SK-N-SH (cell line): ENCODE measurements around the gene XRN2. TPM values are rescaled to one million over a fixed set of nuclear protein-coding genes. Genes with fewer than 3 reads are reported as not detected.

Experiments
- CTCF ChIA-PET: fragments of 300-600, 350-600 bp; formaldehyde crosslinking; extraction: SDS; loops from one replicate; lab custom pipeline; 2021; lab: Yijun Ruan, JAX
- POLR2A ChIA-PET: fragments of 350-600 bp; sonication (Branson Sonifier 250); formaldehyde crosslinking; extraction: SDS; loops from one replicate; lab custom pipeline; 2020; ENCODE audit warnings: antibody characterized with exemption, inconsistent platforms; lab: Yijun Ruan, JAX
- DNase-seq: peaks from one replicate; pipeline ENCODE4 v3.0.0; 2012
- H2AFZ ChIP-seq: fragments of 200-600 bp; sonication (generic); 2 replicates; pipeline ENCODE4 v1.8.1; 2016; ENCODE audit warnings: antibody characterized with exemption, mild to moderate bottlenecking, low read depth
- H3F3A ChIP-seq: fragments of 200-600 bp; sonication (generic); replicated peaks from 2 replicates; pipeline ENCODE3; 2016; ENCODE audit warnings: antibody characterized with exemption, mild to moderate bottlenecking; ENCODE audit not compliant: insufficient read depth
- H3K27ac ChIP-seq, 2 experiments: fragments of 200-500 bp in 1 of 2; fragments of 200-600 bp in 1 of 2; sonication (Bioruptor generic) in 1 of 2; sonication (generic), shearing (Covaris generic) in 1 of 2; 2 replicates each; pipeline versions ENCODE4 v1.5.1 to v1.6.1; 2014 to 2016; ENCODE audit warnings: low read depth in 2 of 2, inconsistent platforms in 1 of 2, low read length in 1 of 2, mild to moderate bottlenecking in 1 of 2, mixed read lengths in 1 of 2
- H3K27me3 ChIP-seq: fragments of 200-600 bp; sonication (generic), shearing (Covaris generic); 2 replicates; pipeline ENCODE4 v1.6.1; 2016; ENCODE audit warnings: mixed run types; ENCODE audit not compliant: insufficient read depth
- H3K36me3 ChIP-seq, 2 experiments: fragments of 200-500 bp in 1 of 2; fragments of 200-600 bp in 1 of 2; sonication (Bioruptor generic) in 1 of 2; sonication (generic) in 1 of 2; replicated peaks in 1 of 2; 2 replicates each; pipeline versions ENCODE3 to v1.5.1; 2014 to 2016; ENCODE audit warnings: low read length in 1 of 2, mild to moderate bottlenecking in 1 of 2; ENCODE audit not compliant: insufficient read depth in 2 of 2, control insufficient read depth in 1 of 2
- H3K4me1 ChIP-seq, 2 experiments: fragments of 200-500 bp in 1 of 2; fragments of 200-600 bp in 1 of 2; sonication (Bioruptor generic) in 1 of 2; sonication (generic), shearing (Covaris generic) in 1 of 2; 2 replicates each; pipeline versions ENCODE4 v1.5.1 to v1.6.1; 2014 to 2016; ENCODE audit warnings: low read depth in 1 of 2, low read length in 1 of 2, mixed run types in 1 of 2; ENCODE audit not compliant: insufficient read depth in 2 of 2, control insufficient read depth in 1 of 2
- H3K4me2 ChIP-seq: fragments of 200-600 bp; sonication (generic), shearing (Covaris generic); 2 replicates; pipeline ENCODE4 v1.6.1; 2017; ENCODE audit warnings: mixed run types
- H3K4me3 ChIP-seq, 2 experiments: fragments of 200-500 bp in 1 of 2; fragments of 200-600 bp in 1 of 2; sonication (Bioruptor generic) in 1 of 2; sonication (generic), shearing (Covaris generic) in 1 of 2; 2 replicates each; pipeline versions ENCODE4 v1.5.1 to v1.8.1; 2014 to 2016; ENCODE audit warnings: low read depth in 2 of 2, inconsistent platforms in 1 of 2, low read length in 1 of 2, mild to moderate bottlenecking in 1 of 2, mixed read lengths in 1 of 2, moderate library complexity in 1 of 2
- H3K79me2 ChIP-seq: fragments of 200-600 bp; sonication (generic); 2 replicates; pipeline ENCODE4 v1.8.1; 2017; ENCODE audit warnings: mild to moderate bottlenecking; ENCODE audit not compliant: insufficient read depth
- H3K9ac ChIP-seq: fragments of 200-600 bp; sonication (generic); 2 replicates; pipeline ENCODE4 v1.6.1; 2017; ENCODE audit warnings: mixed run types
- H3K9me2 ChIP-seq: fragments of 200-600 bp; sonication (generic); 2 replicates; pipeline ENCODE4 v1.6.1; 2017; ENCODE audit warnings: mixed run types
- H3K9me3 ChIP-seq: fragments of 200-600 bp; sonication (generic); 2 replicates; pipeline ENCODE4 v1.6.1; 2017; ENCODE audit warnings: mixed run types, mild to moderate bottlenecking, moderate library complexity
- H4K20me1 ChIP-seq: fragments of 200-600 bp; sonication (generic); 2 replicates; pipeline ENCODE4 v1.6.1; 2017; ENCODE audit warnings: mild to moderate bottlenecking, mixed run types; ENCODE audit not compliant: insufficient read depth
- CTCF ChIP-seq: fragments of 200-600 bp; sonication (generic); IDR thresholded peaks from 2 replicates; pipeline ENCODE4 v1.6.1; 2017; ENCODE audit warnings: antibody characterized with exemption, mild to moderate bottlenecking, moderate library complexity
- FOSL2 ChIP-seq: IDR thresholded peaks from 2 replicates; pipeline ENCODE4 v1.4.0; 2012; ENCODE audit warnings: low read depth, mild to moderate bottlenecking, moderate library complexity, borderline replicate concordance
- GATA2 ChIP-seq: sonication (generic); formaldehyde crosslinking; IDR thresholded peaks from 2 replicates; pipeline ENCODE4 v1.5.0; 2020; ENCODE audit warnings: mild to moderate bottlenecking, missing genetic modification reagents
- IRF3 ChIP-seq: fragments of 150-350 bp; IDR thresholded peaks from 2 replicates; pipeline ENCODE4 v1.6.1; 2016; ENCODE audit warnings: mild to moderate bottlenecking, low read depth, low read length
- MAX ChIP-seq: IDR thresholded peaks from 2 replicates; pipeline ENCODE4 v1.4.0; 2012; ENCODE audit warnings: low read depth
- MXI1 ChIP-seq: IDR thresholded peaks from 2 replicates; pipeline ENCODE4 v1.6.1; 2012; ENCODE audit warnings: mild to moderate bottlenecking, low read depth, low read length, improper control_type of control experiment
- NRF1 ChIP-seq: IDR thresholded peaks from 2 replicates; pipeline ENCODE4 v1.6.1; 2012; ENCODE audit warnings: low read depth, mild to moderate bottlenecking, low read length
- PBX3 ChIP-seq: IDR thresholded peaks from 2 replicates; pipeline ENCODE4; 2012
- RAD21 ChIP-seq: IDR thresholded peaks from 2 replicates; pipeline ENCODE4 v1.6.1; 2012; ENCODE audit warnings: mild to moderate bottlenecking, low read length
- RCOR1 ChIP-seq: fragments of 150-350 bp; IDR thresholded peaks from 2 replicates; pipeline ENCODE4 v1.6.1; 2017; ENCODE audit warnings: antibody characterized with exemption, low read length
- RXRA ChIP-seq: IDR thresholded peaks from 2 replicates; pipeline ENCODE4 v1.4.0; 2012; ENCODE audit warnings: low read depth, mild to moderate bottlenecking, borderline replicate concordance
- SIN3A ChIP-seq: IDR thresholded peaks from 2 replicates; pipeline ENCODE4 v1.6.1; 2012; ENCODE audit warnings: low read depth, mild to moderate bottlenecking, low read length, moderate library complexity, borderline replicate concordance
- WGBS: methylation state at CpG from one replicate; pipeline ENCODE4 v1.1.6; 2017; ENCODE audit warnings: low lambda C conversion rate; 5-methylcytosine and 5-hydroxymethylcytosine counted together
- polyA plus RNA-seq, 3 experiments: library from polyadenylated mRNA; depleted of rRNA; stranded (reverse); fragments of >200 nt; gene quantifications; 2 replicates each; pipeline ENCODE4 v1.2.3, GENCODE V29; 2012

XRN2 gene
- polyA plus RNA-seq, 1 of the 3 experiments (the other 2 are of a cell fraction), result 44.5 TPM

GRCh38 chr20:21315138-21315537 lies 12.0 kb downstream of the XRN2 start:
- Histone ChIP-seq H2AFZ (no peak overlapping the region), H3K9me2 (no peaks in the 10 kb centered on the region; the same call in 1 of the 2 replicates), H3K4me2 (no peak overlapping the region), H3K9ac (no peak overlapping the region), H3K4me1 (peaks cover 0 to 4% of the 10 kb centered on the region in 2 experiments; a peak in 3 of 4 replicates), H3K9me3 (no peaks in the 10 kb centered on the region), H3K27ac (no peak overlapping the region), H3F3A (peaks cover 12% of the 10 kb centered on the region), H3K79me2 (peaks cover 100% of the 10 kb centered on the region), H4K20me1 (peaks cover 99% of the 10 kb centered on the region), H3K4me3 (no peak overlapping the region), H3K36me3 (peaks cover 0 to 7% of the 10 kb centered on the region in 2 experiments), H3K27me3 (no peaks in the 10 kb centered on the region)
- TF ChIP-seq MXI1 (no peak), FOSL2 (no peak), PBX3 (no peak), RXRA (no peak), RAD21 (no peak), CTCF (no peak), IRF3 (no peak), GATA2 (no peak), RCOR1 (no peak), MAX (no peak), NRF1 (no peak), SIN3A (no peak)
- CTCF ChIA-PET, result no interaction called here
- POLR2A ChIA-PET, result no interaction called here
- no peak for DNase-seq
- 90% methylated on average over 4 of the region's 4 CpGs for WGBS

GRCh38 chr20:21322083-21322710 lies 19.1 kb downstream of the XRN2 start:
- H3K4me2 ChIP-seq, result no peak overlapping the region
- no peaks in the 10 kb centered on the region; the same call in 1 of the 2 replicates for H3K9me2 ChIP-seq
- H3K9ac ChIP-seq, result no peak overlapping the region
- TF ChIP-seq IRF3, result no peak
- no peak overlapping the region for H3K27ac ChIP-seq
- no peak for DNase-seq
- H3K4me3 ChIP-seq, result no peak overlapping the region
- 89% methylated on average over 5 of the region's 5 CpGs for WGBS
- H3K9me3 ChIP-seq, result 0 out of 2 replicates have a peak, but pooled peaks cover 5% of the 10 kb centered on the region
- peaks cover 100% of the 10 kb centered on the region for H3K79me2 ChIP-seq
- no peak overlapping the region for H2AFZ ChIP-seq
- peaks cover 97% of the 10 kb centered on the region for H4K20me1 ChIP-seq
- H3K4me1 ChIP-seq, result peaks cover 2 to 21% of the 10 kb centered on the region in 2 experiments; a peak in 3 of 4 replicates
- CTCF ChIA-PET, result interaction anchor here (1.6 to 4.4 kb wide), 2 partner anchors 20 to 87 kb away, joined by 4 to 15 read pairs; no protein-coding TSS in a partner anchor
- peaks cover 3 to 12% of the 10 kb centered on the region in 2 experiments for H3K36me3 ChIP-seq
- no peaks in the 10 kb centered on the region for H3K27me3 ChIP-seq
- POLR2A ChIA-PET, result no interaction called here
- H3F3A ChIP-seq, result peaks cover 8% of the 10 kb centered on the region
